ENCODE results near the gene FHOD3.

FHOD3 gene

DNA sequence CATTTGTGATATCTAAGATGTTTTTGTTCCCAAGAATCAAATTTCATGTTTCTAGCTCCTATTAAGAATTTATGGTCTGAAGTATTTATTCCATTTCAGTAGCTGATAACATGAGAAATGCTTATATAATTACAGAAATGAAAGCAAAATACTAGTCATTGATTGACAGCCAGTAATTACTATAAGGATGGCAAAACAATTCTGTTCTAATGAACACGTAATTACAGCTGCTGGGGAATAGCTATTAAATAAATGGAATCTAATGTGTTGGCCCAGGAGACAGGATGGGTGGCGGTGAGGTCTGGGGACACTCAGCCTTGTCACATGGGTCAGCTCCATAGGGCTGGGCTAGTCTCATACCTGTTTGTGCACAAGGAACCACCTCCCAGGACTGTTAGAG lies 263.5 kb downstream of the FHOD3 start:
- DNase-seq: no peak

DNA sequence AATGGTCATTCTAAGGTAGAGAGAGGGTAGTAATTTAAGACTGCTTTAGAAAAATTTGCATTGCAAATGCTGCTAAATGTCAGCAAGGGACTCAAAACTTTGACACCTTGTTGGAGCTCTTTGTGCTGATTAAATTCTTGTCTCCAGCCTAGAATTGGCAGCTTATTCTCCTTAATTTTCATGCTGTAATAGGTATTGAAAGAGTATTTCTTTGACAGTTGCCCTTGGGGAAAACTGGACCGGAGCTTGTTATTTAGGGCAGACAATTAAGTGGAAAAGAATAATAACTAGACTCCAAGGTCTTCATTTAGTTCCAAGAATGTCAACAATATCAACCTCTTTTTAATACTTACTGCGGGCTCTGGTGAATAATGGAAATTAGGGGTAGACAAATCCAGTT lies 267.3 kb downstream of the FHOD3 start:
- no peak for DNase-seq

DNA sequence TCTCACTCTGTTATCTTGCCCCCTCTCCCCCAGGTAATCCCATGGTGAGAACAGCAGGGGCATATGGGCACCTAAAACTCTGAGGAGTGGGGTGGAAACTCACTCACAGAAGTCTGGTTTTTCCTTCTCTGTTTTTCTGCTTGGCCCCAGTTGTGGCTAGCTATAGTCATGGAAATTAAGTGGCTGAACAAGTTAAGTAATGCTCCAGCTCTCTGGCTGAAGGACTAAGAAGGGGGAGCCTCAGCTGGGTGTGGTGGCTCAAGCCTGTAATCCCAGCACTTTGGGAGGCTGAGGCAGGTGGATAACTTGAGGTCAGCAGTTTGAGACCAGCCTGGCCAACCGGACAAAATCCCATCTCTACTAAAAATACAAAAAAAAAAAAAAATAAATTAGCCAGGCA lies 270.3 kb downstream of the FHOD3 start:
- no peak for DNase-seq

DNA sequence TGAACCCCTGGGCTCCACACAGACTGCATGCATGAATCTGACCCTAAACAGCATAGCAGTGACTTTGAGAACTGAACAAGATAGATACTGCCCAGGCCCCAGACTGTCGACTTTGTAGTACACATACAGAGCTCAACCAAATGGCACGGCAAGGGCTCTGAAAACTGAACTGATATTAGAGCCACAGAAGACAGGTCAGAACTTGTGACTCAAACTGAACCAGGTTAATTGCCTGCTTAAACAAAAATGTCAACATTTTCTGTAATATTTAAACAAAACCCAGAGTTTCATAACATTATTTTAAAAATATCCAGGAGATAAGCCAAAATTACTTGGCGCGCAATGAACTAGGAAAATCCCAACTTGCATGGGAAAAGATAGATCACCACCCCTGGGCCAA lies 271.0 kb downstream of the FHOD3 start:
- DNase-seq: no peak

DNA sequence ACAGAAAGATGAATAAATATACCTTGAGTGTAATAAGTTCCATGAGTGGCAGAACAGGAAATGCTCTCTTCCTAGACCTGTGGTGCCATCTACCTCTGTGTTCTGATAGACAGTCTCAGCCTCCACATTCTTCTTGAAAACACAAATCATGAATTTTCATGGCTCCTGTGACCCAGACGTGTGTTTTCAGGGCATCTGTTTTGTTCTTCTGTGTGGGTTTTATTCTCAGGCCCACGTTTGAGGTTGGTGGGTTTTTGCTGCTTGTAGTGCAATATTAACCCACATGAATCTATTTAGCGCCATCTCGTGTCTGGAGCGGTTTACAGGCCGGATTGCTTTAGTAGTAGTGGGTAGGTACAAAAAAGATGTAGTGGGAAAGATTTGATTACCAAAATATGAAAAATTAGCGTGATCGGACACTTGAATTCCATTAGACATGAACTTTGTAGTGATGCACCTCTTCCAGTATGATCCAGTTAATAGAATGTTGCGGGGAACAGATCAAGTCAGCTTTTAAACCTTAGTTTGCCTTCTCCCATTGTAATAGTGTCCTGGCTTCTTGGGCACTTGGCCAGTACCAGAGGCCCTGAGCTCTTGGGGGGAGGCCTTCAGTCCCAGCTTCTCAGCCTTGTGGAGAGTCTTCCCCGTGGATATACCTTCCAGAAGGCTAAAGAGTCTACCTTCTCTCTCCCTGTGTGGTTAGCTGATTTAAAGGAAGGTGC lies 274.8 kb downstream of the FHOD3 start:
- no peak for DNase-seq

DNA sequence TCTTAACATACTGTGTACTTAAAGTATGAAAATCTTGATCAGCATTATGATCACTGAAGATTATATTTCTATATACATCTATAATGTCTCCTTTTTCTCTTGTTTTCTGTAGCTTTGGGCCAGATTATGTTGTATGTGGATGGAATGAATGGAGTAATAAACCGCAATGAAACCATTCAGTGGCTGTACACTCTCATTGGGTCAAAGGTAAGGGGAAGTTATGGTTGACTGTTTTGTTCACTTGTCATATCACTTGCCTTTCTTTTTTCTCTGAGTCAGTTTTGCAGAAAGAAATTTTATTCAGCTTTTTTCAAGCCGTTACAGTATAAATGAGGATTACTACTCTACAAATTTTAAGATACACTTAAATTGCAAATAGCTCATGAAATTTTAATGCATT lies 278.8 kb downstream of the FHOD3 start:
- no peak for DNase-seq

DNA sequence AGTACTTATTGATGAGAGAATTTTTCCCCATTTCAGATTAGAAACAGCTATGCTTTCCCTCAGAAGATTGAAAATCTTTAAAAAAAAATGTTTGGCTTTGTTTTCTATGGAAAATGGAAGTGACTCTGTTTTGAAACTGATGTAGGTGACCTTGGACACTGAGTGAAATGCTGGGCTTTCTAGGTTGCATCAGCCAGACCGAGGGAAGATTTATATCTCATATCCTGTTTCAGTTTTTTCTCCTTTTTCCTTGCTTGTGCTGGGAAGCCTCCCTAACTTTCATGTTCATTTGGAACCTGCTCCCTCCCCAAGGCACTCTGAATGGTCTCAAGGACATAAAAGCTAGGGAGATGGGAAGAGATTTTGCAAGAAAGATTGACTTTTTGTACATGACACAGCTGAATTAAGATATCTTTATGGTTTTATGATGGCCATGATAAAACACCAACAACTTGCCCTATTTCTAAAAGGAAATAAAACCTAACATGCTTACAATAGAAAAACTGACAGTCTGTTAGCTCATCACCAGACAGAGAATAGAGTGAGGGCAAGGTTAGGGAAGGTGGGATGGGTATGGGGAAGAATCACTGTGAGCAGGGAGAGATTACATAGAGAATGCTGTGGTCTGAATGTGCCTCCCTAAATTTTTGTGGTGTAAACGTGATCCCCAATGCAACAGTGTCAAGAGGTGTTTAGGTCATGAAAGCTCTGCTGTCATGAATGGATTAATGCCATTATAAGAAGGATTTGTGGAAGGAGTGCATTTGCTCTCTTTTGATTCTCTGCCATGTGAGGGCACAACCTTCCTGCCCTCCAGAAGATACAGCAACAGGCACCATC lies 281.6 kb downstream of the FHOD3 start:
- DNase-seq: no peak

DNA sequence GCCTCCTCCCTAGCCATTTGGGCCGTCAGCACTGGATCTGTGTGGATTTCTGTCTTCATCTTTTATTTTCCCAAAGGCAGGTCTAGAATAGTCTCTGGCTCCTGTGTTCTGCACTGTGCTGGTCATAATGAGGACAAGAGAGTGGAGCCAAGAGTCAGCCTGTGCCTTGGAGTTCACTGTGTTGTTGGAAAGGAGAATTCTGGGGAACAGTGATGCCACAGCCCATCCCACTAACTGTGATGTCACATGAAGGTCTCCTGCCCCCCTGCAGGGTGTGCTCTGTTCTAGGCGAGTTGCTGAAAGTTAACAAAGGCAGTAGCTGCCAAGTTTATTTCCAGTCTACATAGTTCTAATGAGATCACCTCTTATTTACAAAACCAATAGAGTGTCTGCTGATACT lies 282.8 kb downstream of the FHOD3 start:
- no peak for DNase-seq

DNA sequence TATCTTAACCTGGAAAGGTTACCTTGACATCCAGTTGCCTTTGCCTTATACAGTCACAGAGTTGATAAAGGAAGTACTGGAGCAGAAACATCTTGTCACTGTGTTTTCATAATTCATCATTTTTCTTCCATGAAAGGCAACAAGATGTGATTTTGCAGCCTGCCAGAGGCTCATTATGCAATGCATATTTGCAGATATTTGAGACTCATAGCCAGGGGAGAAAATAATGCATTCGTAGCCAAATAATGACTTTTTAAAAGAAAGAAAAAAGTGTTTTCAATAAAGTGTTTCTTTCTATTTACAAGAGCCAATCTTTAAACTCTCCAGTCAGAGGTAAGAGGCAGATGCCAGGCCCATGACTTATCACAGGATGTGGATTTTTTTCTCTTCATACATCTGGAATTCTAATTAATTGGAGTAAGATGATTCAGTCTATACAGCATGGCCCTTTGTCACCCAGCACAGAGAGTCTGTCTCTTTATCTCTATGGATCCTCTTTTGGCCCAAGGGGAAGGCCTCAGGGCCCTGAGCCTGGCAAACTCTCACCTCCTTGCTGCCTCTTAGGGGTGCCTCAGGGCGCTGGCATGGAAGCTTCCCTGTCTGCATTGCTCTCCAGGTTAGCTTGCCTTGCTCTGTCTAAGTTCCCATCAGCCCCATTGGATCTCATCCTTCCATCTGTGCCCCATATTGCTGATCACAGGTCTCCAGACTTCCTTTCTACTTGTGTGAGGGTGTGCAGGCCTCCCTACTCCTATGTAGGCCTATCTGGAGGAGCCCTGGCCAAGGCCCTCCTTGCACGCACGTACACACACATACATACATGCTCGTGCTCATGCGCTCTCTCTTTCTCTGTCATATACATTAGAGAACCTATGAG lies 283.6 kb downstream of the FHOD3 start:
- DNase-seq: no peak

DNA sequence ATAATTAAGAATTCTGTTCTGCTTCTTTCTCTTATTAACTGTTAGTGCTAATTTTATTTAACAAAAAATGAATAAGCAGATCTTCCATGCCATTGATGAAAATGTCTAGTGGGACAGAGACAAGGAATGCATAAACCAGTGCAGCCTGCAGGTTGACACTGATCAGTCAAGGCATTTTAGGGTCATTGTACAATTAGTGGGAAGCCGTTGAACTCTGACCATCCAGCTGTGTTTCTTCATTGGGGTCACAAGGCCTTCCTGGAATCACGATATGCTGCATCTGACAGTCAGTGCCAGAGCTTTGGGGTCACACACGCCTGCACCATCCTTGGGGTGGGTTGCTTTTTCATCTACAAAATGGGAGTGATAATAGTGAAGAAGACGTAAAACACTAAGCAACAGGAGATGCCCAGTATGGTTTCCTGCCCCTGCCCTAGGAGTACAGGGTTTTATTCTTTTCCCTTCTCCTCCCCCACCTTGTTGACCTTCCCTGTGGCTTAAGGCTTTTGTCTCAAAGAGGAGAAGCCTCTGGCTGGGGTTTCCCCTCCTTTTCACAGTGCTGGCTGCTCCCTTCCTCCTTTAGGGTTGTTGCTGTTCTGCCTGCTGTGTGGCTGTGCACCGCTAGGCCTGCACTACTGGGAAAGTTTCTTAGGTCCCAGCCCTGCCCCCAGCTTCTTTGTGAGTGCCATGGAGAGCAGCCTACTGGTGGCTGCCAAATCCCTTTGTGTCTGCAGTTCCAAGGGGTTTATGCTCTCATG lies 285.7 kb downstream of the FHOD3 start:
- no peak for DNase-seq

DNA sequence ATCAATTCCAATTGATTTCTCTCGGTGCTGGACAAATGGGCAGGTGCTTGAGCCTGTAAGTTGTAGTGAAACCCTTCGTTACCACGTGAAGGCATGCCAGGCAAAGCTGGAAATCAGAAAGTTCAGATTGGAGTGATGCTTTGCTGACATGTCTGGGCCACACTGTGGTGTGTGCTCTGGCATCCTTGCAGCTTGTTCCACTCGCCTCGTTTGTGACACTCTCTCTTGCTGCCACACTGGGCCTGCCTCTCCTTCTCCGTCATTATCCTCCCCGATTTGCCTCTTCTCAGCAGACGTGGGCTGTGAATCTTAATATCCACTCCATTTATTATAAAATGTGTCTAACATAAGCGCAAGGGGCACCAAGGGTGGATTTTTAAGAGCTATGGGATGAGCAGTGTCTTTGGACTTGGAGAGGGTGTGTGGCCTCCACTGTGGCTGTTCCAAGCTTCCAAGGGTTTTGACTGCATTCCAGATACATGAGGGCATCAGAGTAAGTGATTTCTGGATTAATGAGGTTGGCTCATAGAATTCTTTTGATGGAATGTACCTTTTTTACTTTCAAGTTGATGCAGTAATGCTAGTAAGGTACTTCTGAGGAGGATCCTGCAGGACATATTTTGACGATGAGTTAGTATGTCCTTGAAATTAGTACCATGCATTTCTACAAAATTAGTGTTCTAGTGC lies 292.5 kb downstream of the FHOD3 start:
- no peak for DNase-seq

DNA sequence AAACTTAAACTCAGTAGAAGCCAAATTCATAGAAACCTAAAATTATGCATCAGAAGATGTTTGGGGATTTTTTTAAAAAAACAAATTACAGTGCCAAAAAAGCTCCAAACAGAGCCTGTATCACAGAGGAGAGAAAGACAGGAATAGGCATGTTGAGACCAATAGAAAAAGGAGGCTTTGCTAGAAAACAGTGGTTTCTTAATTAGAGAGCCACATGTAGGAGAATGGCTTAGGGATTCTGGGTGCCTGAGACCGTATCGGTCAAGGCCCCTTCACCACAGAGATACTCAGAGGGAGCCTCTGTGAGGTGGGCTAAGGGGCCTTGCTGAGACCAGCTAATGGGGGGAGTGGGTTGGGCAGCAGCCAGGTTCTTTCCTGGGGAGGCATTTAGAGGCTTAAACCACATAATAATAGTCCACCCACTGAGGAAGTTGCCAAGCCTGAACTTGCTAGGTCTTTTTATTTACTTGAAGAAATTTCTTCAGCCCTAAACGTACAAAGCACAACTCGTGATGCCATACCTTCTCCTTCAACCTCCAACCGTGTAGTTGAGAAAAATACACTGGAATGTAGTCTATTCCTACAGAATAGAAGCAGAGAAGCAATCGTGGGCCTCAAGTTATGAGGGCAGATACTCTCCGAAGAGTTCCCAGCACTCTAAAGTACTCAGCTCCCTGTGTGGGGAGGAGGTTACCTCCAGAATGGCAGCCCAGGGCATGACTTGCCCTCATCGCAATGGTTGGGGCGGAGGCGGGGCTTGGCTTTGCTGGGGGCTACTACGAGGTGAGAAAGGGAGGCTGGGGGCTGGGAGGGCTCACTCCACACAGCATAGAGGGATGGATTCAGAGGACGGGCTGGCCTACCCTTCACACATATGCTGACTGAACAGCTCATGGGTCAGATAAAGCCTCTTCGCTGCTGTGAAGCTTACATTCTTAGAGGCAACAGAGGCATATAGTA lies 293.4 kb downstream of the FHOD3 start:
- no peak for DNase-seq

DNA sequence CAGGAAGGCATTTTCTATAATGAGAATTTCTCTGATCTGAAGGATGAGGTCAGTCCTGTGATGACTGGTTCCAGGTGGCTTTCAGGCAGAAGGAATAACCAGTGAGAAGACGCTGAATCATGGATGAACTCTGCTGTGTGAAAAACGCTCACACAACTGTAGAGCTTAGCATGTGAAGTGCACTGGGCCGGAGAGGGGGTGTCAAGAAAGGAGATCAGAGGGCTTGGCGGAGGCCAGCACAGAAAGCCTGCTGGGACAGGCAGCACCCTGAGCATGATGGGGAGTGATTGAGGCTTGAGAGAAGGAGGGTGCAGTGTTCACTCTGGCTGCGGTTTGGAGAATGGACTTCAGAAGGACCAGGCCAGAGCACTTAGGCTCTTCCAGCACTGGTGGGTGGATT lies 294.8 kb downstream of the FHOD3 start:
- DNase-seq: no peak

DNA sequence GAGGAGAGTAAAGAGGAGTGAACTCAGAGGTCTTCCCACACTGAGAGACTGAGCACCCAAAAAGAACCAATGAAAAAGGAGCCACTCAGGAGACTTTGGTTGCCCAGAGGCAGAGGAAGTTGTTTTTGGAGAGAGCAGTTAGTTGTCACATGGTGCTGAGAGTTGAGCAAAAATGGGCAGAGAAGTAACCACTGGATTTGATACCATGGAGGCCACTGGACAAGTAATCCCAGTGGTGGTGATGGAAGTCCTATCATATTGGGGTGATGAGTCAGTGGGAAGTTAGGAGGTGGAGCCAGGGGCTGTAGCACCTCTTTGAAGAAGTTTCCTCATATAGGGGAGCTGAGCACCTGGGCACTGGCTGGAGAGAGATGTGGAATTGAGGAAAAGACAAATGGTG lies 295.5 kb downstream of the FHOD3 start:
- DNase-seq: no peak

DNA sequence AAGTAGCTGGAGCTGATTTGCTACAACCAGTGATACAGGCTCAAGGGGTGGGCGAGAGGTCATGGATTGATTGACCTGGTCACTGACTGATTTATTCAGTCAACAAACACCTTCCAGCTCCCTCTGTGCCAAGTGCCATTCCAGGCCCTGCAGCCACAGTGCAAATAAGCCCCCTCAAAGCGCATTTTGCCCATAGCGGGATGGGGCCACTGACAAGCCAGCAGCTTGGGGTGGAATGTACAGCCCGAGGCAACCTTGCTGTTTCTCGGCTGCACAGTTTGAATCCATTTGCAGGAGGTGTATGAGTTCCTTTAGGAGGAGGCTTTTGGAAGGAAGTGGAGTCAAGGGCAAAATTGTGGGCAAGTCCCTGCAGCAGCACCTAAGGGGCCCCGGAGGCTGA lies 296.1 kb downstream of the FHOD3 start:
- DNase-seq: no peak

DNA sequence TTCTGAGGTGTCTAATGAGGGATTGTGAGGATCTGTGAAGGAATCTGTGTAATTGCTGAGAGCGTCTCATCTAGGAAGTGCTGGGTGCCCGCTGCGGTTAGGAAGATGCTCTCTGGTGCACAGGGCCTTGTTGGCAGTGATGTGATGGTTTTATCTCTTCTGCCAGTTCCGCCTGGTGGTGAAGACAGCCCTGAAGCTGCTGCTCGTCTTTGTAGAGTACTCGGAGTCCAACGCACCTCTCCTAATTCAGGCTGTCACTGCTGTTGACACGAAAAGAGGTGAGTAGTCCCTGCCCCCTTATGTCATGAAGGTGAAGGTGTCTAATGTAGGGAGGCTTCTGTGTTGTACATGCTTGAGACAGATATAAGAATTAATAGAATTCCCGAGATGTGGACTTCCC lies 297.1 kb downstream of the FHOD3 start:
- DNase-seq: no peak

DNA sequence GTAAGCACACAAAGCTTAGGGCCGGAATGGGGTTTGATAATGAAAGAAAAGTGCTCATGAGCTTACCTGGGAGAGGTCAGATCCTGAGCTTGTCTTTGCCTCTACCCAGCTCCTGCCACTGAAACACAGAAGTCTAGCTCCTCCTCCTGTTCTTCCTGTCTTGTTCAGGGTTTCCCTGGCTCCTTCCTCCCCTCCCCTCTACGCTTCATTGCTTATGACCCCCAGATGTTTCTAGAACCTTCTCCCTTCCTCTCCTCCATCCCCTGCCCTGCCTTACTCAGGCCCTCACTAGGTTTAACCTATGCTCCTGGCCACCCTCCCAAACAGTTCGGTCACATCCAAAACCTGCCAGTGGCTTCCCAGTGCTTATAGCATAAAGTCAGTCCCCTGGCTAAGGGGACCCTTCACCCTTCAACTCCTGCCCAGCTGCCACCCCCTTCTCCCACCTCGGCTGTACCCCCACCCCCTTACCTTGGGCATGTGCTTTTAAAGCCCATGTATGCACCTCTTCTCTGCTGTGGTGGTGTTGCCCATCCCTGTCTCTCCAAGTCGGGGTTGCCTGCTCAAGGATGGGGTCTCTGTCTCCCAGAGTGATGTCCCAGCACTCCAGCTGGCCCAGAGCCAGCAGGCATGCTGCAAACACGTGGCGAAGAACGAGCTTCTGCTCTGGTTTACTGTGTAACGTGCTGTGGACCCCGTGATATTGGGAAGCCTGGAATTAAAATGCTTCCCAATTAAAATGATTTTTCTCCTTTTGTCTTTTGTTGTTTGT lies 297.7 kb downstream of the FHOD3 start:
- no peak for DNase-seq

DNA sequence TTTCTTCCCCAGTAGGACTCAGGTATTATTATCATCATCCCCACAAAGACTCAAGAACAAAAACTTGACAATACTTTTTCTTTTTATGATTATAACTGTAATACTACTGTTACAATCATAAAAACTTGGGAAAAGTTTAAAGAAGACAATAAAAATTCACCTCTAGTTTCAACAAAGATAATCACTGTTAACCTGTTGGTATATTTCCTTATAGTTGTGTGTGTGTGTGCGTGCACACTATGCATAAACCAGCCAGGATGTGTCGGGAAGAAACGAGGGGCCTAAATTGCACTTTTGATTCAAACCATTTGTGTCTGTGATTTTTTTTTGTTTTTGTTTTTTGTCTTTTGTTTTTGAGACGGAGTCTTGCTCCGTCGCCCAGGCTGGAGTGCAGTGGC lies 298.3 kb downstream of the FHOD3 start:
- DNase-seq: no peak

DNA sequence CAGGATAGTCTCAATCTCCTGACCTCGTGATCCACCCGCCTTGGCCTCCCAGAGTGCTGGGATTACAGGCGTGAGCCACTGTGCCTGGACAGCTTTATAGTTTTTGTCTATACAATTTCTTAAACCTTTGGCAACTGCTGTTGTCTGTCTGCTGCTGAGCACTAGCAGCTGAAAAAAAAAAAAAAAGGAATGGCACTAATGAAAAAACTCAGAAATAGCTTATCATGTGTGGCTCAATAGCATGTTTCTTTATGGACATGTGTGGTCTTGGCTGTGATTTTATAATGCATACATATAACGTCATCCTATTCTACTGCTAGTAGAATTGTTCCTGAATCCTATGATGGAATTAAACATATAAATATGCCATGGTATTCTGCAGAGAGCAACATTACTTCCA lies 300.1 kb downstream of the FHOD3 start:
- DNase-seq: no peak

DNA sequence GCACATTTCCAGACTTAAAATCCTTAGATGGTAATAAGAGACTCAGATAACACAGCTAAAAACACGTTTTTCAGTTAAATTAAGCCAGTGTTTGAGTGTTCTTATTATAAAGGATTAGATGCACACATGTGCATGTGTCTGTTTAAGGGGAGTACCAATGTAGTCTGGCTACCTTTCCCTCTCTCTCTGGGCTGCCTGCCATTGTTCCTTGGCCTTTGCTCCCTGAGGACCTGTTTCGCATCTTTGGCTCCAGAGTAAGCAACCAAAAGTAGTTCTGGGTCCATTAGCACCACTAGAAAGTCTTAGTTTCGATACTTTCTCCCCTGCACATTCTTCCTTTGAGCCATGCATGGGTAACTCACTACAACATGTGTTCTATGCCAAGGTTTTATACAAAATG lies 303.0 kb downstream of the FHOD3 start:
- no peak for DNase-seq

Data from NCI-H774 (cell line).